ENCODE measurements around the gene FADS2.

The FADS2 gene

DNA sequence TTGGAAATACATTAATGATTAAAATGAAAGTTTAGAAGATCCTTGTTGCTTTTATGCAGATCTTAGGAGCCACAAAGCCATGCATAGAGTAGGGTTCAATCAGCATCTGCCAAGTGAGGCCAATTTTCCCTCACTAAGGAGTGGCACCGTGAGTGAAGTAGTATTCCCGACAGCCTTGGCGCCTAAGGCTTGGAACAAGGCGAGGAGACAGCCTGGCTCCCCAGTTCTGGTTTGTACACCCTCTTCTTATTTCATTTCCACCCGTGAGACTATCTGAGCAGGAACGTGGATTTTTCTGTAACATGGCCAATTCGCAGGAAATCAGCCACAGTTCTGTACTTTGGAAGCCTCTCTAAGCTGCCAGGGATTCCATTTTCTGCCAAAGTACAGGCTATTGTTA, 22.6 kb downstream of the FADS2 start:
- DNase-seq = no peak

DNA sequence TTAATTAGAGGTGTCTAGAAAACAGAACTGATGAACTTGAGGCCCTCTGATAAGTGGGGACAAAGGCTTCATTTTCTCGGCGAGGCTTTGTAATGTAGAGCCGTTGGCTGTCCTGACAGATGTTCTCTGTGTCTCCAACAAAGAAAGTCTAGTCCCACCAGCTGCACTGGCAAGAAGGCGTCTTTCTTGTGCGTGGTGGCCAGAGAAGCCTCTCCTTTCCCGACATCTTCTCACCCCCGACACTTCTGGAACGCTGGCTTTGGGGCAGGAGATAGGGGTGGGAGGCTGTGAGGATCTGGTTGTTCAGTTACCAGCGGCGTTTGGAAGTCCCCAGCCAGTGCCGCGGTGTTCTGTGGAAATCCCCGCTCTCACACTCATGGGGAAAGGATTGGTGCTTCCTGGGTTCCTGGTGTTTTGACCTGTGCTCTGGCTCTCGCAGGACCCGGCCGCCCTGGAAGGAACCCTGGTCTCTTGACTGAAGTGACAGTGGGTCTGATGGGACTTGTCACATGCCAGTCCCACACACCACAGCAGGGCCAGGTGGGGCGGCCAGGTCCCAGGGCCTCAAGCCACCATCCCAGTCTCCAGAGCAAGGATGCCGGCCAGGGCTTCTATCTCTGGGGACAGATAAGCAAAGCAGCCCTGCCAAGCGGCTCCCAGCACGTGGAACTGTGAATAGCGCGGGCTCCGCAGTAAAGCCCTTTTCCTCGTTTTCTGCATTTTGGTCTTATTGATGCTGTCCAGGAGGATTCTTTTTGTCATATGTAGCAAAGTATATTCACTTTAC, 23.2 kb downstream of the FADS2 start:
- no peak for DNase-seq

DNA sequence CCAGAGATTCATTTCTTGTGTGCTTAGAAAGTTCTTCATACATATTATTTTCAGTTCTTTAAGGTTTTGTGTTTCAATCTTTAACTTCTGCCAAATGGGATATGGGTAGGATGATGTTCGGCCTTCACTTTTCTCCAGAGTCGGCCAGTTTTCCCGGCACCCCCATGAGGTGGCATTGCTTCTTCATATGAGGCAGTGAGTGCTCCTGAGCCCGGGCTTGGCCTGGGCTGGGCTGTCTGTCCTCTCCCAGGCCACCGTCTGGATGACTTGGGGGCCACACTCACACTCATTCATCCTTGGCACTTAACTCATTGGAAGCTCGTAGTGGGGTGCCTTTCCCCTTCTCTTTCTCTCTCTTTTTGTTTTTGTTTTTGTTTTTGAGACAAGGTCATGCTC, 23.8 kb downstream of the FADS2 start:
- no peak for DNase-seq

DNA sequence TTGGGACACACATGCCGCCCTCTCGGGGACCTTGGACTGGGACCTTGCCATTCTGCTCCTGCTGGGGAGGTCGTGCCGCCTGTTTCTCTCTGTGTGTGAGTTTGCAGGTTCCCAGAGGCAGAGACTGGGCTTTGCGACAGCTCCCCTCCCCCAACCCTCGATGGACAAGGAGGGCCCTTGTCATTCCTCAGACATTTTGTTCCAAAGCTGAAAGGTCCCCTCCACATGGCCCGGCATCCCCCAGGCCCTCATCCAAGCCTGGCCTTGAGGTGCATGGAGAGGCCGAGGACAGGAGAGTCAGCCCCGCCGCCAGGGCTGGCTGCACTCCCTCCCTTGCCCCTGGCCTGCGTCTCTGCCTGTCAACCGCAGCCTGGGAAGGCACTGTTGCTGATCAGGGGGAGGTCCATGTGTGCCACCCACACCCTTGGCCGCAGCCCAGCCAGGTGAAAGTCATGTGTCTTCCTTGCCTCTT, 25.6 kb downstream of the FADS2 start:
- DNase-seq = no peak

DNA sequence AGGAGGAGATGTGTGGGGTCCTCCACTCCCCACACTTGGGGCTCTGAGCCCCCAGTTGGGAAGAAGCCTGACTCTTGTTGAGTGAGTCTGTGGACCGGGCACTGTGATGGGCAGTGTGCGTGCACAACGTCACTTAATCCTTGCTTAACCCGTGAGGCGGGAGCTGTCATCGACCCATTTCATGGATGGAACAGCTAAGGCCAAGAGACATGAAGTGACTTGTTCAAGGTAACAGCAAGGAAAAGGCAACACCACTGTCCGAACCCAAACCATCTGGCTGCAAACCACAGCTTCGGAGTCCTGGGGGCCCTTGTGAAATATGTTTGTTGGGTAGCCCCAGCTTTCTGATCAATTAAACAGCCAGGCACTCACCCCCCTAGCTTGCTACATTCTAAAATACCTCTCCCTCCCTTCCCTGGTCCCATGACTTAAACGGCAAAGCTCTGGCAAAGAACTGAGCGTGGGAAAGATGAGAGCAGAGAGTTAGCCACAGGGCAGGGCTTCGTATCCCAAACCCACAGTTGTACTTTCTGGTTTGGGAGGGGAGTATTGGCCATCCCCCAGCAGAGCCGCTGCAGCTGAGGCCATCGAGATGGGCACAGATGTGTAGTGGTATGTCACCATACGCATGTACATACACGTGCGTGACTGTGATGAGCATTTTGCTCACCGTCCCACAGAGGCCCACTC, 26.3 kb downstream of the FADS2 start:
- DNase-seq = no peak

DNA sequence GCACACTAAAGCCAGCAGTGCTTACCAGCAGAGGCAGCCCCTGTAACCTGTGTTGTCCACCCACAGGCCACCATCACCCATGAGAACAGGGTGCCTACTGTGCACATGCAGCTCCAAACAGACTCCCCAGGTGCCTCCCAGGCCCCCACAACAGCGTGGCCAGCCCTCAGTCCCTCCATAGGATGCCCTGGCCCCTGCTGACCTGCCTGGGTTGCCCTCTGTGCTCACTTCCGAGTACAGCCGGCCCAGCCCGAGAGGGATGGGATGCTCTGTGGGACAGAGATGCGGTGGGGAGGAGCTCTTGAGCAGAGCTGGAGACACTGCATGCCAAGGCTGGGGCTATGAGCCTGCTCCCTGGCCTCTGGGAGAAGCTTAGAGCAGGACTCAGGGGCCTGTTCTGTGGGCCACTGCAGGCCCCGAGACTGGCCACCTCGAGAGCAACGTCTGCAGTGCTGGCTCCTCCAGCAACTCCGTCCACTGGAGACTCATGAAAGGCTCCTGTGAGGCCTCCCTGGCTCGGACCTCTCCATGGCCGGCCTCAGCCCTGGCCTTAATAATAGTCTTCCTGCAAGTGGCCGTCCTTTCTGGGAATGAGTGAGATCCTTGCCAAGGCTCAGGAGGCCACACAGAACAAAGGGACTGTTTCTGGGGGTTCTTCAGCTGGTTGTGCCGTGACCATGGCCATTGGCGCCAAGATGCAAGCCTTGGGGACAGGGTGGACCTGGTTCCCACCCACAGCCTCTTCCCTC, 27.0 kb downstream of the FADS2 start:
- DNase-seq = no peak

DNA sequence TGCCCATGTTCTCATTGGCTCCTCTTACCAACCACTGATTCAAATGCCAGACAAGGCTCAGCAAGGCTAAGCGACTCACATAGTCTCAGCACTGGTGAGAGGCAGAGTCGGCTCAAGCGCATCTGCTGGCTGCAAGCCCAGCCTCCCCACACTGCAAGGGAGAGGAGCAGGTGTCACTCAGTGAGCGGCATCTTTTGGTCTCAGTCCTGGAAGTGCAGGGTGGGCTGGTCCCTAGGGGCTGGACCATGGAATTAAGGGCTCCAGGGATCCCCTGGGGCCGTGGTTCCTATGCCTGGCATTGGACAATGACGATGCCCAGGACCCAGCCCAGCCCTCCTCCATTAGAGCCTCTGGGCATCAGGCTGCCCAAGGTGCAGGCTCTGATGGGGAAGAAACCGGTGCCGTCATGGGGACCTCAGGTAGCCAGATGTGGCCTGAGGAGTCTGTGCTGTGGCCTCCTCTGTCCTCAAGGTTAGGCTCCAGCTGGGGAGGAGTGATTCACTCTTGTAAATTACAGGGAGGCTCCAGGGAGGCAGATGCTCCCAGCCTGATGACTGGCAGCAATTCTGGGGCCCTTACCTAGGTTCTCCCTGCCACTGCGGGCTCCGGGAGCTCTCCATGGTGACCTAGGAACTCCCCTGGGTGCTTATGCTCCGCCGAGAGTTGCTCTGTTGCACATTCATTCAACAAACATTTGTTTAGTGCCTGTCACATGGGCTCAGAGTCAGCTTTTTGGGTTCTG, 28.0 kb downstream of the FADS2 start:
- DNase-seq = no peak

DNA sequence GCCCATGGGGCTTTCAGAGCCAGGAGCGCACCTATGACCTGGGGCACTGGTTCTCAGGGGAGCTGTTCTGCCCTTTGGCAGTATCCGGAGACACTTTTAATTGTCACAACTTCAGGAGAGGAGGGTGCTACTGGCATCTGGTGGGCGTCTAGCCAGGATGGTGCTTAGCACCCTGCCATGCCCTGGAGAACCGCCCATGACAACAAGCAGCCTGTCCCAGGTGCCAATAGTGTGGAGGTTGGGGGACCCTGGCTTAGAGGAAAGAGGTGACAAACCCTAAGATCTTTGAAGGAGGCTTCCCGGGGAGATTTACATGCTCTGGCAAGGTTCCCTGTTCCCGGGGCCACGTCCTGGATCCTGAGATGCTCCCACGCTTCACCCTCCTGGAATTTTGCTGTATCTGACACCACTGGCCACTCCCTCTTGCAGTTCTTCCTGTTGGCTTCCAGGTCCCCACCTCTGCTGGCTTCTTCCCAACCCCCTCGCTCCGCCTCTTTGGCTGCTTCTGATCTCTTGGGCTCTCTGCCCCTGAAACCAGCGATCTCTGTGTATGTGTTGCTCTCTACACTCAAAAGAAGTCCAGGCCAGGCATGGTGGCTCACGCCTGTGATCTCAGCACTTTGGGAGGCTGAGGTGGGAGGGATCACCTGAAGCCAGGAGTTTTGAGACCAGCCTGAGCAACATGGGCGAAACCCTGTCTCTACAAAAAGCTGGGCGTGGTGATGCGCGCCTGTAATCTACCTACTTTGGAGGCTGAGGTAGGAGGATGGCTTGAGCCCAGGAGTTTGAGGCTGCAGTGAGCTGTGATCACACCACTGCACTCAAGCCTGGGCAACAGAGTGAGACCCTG, 32.2 kb downstream of the FADS2 start:
- no peak for DNase-seq

DNA sequence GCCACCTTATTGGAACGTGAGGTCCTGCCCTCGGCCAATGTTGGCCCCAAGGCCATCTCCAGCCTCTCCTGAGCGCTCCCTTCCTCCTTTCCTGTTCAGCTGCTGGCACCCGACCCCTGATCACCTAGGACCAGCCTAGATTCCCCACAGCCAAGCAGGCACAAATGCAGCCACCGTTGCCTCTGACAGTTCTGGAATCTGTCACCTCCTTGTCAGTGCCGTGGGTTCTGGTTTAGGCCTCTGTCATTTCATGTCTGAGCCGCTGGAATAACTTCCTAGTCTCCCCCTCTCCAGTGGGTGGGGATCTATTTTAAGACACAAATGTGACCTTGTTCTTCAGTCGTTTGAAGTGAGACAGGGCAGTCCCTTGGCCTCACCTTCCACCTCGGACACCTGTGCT, 33.5 kb downstream of the FADS2 start:
- DNase-seq = no peak

DNA sequence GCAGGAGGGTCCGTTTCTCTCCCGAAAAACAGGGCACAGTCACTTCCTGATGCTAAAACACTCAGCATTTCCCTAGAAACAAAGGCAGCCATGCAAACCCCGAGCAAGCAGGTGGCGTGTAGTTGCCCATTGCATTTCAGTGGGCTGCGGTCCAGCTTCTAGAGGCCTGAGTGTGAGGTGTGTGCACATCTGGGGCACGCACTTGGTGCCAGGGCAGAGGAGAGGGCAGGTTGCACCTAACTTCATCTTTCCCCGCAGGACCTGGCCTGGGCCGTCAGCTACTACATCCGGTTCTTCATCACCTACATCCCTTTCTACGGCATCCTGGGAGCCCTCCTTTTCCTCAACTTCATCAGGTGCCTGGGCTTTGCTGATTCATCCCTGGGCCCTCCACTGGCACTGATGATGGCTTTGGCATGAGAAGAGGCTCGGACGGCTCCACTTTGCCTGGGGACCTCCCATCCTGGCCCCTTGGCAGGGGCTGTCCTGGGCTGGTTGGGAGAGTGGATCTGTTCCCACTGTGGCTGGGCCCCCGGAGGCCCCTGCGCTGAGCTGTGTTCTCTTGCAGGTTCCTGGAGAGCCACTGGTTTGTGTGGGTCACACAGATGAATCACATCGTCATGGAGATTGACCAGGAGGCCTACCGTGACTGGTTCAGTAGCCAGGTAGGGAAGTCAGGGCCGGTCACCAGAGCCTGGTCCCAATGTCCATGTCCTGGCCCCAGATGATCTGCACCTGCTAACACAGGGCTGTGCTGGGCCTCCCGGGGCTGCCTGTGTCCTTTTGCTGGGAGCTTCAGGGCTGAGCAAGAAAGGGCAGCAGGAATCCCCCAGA, 34.8 kb downstream of the FADS2 start:
- DNase-seq = no peak

DNA sequence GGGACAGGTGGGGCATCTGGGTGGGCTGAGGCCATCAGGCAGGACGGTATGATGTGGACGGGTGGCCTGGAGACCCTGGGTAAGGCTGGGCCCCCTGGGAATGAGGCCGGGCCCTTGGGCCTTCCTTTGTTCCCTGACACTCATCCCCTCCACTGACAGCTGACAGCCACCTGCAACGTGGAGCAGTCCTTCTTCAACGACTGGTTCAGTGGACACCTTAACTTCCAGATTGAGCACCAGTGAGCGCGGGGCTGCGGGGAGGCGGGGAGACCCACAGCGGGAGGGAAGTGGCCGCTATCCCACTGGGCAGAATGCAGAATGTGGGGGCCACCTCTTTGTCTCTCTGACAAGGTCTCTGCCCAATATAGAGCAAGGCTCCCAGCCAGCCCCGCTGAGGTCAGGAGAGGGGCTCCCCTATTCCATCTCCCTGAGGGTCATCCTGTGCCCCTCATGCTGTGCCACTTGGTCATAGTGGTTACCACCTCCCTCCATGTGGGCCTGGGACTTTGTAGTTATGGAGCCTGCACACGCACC, 35.5 kb downstream of the FADS2 start:
- DNase-seq = no peak

DNA sequence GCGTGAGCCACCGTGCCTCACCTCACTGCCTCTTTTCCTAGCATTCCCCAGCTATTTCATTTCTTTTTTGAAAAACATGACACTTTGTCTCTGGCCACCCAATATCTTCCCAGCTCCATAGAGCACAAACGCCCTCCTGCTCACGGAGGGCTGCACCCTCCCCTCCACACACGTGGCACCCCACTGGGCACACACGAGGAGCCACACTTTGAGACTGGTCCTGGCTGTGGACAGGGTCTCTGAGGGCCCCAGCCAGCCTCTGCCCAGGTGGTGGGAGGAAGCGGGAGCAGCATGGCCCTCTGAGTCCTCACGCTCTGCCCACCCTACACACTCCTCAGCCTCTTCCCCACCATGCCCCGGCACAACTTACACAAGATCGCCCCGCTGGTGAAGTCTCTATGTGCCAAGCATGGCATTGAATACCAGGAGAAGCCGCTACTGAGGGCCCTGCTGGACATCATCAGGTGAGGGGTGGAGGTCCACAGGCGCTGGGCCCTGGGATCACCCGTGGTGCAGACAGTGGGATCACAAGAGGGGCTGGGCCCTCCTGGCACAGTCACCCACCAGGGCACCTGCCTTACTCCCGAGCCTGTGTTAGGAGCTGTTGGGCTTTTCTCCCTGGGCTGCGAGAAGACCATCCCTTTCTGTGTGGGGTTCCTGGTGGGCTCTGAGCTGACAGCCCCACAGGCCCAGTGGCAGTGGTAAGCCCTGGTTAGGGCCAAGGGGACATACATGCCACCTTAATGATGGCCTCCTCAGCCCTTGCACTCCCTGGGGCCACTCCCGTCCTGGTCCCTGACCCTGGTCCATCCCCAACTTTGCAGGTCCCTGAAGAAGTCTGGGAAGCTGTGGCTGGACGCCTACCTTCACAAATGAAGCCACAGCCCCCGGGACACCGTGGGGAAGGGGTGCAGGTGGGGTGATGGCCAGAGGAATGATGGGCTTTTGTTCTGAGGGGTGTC, 37.0 kb downstream of the FADS2 start:
- no peak for DNase-seq

DNA sequence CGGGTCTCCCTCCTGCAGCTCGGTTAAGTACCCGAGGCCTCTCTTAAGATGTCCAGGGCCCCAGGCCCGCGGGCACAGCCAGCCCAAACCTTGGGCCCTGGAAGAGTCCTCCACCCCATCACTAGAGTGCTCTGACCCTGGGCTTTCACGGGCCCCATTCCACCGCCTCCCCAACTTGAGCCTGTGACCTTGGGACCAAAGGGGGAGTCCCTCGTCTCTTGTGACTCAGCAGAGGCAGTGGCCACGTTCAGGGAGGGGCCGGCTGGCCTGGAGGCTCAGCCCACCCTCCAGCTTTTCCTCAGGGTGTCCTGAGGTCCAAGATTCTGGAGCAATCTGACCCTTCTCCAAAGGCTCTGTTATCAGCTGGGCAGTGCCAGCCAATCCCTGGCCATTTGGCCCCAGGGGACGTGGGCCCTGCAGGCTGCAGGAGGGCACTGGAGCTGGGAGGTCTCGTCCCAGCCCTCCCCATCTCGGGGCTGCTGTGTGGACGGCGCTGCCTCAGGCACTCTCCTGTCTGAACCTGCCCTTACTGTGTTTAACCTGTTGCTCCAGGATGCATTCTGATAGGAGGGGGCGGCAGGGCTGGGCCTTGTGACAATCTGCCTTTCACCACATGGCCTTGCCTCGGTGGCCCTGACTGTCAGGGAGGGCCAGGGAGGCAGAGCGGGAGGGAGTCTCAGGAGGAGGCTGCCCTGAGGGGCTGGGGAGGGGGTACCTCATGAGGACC, 38.3 kb downstream of the FADS2 start:
- no peak for DNase-seq

DNA sequence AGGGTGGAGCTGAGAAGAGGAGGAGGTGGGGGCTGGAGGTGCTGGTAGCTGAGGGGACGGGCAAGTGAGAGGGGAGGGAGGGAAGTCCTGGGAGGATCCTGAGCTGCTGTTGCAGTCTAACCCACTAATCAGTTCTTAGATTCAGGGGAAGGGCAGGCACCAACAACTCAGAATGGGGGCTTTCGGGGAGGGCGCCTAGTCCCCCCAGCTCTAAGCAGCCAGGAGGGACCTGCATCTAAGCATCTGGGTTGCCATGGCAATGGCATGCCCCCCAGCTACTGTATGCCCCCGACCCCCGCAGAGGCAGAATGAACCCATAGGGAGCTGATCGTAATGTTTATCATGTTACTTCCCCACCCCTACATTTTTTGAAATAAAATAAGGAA, 38.9 kb downstream of the FADS2 start:
- no peak for DNase-seq

DNA sequence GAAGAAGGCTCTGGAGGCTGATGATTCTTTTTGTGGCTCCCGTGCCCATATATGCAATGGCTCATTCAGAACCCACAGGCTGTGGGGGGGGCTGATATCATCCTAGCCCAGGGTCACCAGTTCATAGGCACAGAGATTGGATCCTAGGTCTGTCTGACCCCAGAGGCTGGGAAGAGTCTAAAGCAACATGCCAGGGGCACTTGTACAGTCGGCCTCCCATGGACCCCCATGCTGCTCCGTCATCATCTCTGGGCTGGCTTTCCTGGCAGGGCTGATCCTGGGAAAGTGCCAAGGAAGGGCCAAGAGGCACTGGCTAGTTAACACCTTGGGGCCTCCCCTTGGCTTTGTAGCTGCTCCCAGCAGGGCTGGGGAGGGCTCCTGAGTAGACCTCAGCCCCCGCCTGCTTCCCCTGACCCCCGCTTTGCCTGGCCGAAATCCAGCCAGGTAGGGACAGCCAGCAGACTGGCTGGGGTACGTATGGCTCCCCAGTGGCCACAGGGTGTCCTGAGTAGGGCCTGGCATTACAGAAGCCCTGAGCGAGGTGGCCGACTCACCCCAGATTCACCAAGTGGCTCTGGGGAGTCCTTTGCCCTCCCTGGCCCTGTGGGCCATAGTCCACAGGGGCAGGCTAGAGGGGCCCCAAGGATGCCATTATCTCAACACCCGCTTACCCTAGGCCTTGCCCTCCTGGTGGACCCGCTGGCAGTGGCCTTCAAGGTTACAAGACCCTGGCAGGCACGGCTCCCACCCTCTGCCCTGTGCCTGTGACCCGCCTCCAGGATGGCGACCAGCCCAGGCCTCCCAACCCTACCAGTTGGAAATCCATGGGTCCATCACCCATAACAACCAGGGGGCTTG, 40.7 kb downstream of the FADS2 start:
- no peak for DNase-seq

DNA sequence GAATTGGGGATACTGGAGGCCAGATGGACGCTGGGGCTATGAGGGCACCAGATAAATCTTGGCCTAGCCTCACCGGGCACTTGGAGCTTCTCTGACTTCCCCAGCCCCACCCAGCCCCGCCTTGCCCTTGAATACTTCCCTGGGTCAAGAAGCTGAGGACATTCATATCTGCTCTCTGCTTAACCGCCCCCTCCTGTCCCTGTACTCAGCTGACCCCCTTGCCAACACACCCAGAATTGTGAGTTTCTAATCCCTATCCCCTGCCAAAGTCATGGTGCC, 41.3 kb downstream of the FADS2 start:
- no peak for DNase-seq

DNA sequence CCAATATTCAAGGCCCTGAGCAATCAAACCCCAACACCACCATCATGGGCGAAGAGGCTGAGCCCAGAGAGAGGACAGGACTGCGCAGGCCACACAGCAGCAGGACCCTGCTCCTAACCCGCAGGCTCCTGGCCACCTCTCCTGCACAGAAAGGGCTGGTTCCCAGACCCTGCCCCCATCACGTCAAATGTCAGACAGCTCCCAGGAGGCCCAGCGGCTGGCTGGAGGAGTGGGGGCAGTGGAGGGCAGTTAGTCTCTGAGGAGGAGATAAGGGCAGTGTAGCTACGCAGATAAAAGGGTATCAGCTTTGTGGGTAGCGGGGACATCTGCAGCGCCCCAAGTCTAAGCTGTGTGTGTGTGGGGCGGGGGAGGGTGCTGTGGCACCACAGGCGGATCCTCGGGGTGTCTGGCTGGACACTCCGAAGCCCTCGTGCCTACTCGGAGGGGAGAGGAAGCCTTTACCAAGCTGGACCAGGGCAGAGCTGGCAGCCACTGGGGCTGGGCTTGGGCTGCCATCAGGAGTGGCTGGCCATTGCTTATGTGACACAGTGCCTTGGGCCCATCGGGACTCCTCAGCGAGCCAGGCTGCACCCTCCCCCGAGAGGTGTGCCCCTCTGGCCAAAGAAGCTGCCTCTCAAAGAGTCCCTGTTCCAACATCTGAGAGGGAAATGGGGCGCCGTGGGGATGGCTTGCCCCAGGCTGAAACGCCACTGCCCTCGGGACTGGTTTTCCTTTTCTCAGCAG, 41.8 kb downstream of the FADS2 start:
- DNase-seq = no peak
